ENCODE measurements around the gene LRPAP1.

Gene LRPAP1

GRCh38 chr4:3485011-3485791 lies 47.0 kb downstream of the LRPAP1 start:
- DNase-seq (ENCODE audit: low read depth), result peak; percentile 89
- no peak overlapping the region for H3K4me3 ChIP-seq (ENCODE audit: low read depth, low read length)
- TF ChIP-seq MAX (IDR thresholded peaks at IDR 0.05; ENCODE audit: low read depth, low read length) (peak; percentile 36; the same call in 1 of the 2 replicates), POLR2A (IDR thresholded peaks at IDR 0.05; ENCODE audit: extremely low read depth, insufficient read length) (no peak)

GRCh38 chr4:3484057-3484973 lies 47.9 kb downstream of the LRPAP1 start:
- H3K4me3 ChIP-seq (ENCODE audit: low read depth, low read length), result no peak overlapping the region
- peak; percentile 68 for DNase-seq (ENCODE audit: low read depth)

GRCh38 chr4:3483471-3483921 lies 48.7 kb downstream of the LRPAP1 start:
- DNase-seq (ENCODE audit: low read depth), result no peak
- TF ChIP-seq MAX (IDR thresholded peaks at IDR 0.05; ENCODE audit: low read depth, low read length), result no peak
- TF ChIP-seq POLR2A (IDR thresholded peaks at IDR 0.05; ENCODE audit: extremely low read depth, insufficient read length), result no peak
- no peak for TF ChIP-seq CTCF (IDR thresholded peaks at IDR 0.05; ENCODE audit: low read depth, low read length)
- no peak for TF ChIP-seq MYC (IDR thresholded peaks at IDR 0.05; ENCODE audit: low read depth, low read length)

More at GRCh38 chr4:3484057-3484973, 47.9 kb downstream of the LRPAP1 start:
- TF ChIP-seq MYC (IDR thresholded peaks at IDR 0.05; ENCODE audit: low read depth, low read length), result no peak
- TF ChIP-seq MAX (IDR thresholded peaks at IDR 0.05; ENCODE audit: low read depth, low read length), result no peak
- no peak for TF ChIP-seq POLR2A (IDR thresholded peaks at IDR 0.05; ENCODE audit: extremely low read depth, insufficient read length)
- no peak for TF ChIP-seq CTCF (IDR thresholded peaks at IDR 0.05; ENCODE audit: low read depth, low read length)

GRCh38 chr4:3482707-3483106 lies 49.5 kb downstream of the LRPAP1 start:
- DNase-seq (ENCODE audit: low read depth), result no peak
- TF ChIP-seq MAX (IDR thresholded peaks at IDR 0.05; ENCODE audit: low read depth, low read length) (no peak), POLR2A (IDR thresholded peaks at IDR 0.05; ENCODE audit: extremely low read depth, insufficient read length) (no peak), MYC (IDR thresholded peaks at IDR 0.05; ENCODE audit: low read depth, low read length) (no peak), CTCF (IDR thresholded peaks at IDR 0.05; ENCODE audit: low read depth, low read length) (no peak)
- H3K4me3 ChIP-seq (ENCODE audit: low read depth, low read length), result no peak overlapping the region

More at GRCh38 chr4:3483471-3483921, 48.7 kb downstream of the LRPAP1 start:
- no peak overlapping the region for H3K4me3 ChIP-seq (ENCODE audit: low read depth, low read length)

GRCh38 chr4:3481783-3482393 lies 50.3 kb downstream of the LRPAP1 start:
- no peak overlapping the region for H3K4me3 ChIP-seq (ENCODE audit: low read depth, low read length)
- no peak for TF ChIP-seq POLR2A (IDR thresholded peaks at IDR 0.05; ENCODE audit: extremely low read depth, insufficient read length)
- TF ChIP-seq MYC (IDR thresholded peaks at IDR 0.05; ENCODE audit: low read depth, low read length), result no peak
- TF ChIP-seq MAX (IDR thresholded peaks at IDR 0.05; ENCODE audit: low read depth, low read length), result no peak
- TF ChIP-seq CTCF (IDR thresholded peaks at IDR 0.05; ENCODE audit: low read depth, low read length), result no peak
- DNase-seq (ENCODE audit: low read depth), result no peak

Measured in NB4 (cell line).